Measurements from ENCODE around the gene RAET1E.
"Not testable (repeated sequence)": the region's sequence is repeated elsewhere in the genome, so short reads cannot be mapped to it uniquely, and the experiment has no call there.

Gene RAET1E

GRCh38 chr6:149897855-149898744, at the start of gene RAET1E:
Gene RAET1E (minus strand): TSS chr6:149898113. CDS start chr6:149890901, 7,212 bp downstream.
- DNase-seq (ENCODE audit: low read depth) = no peak

- DNase-seq (ENCODE audit: low read depth) = not testable (repeated sequence)
These were observed 49.6 kb upstream of the RAET1E start for GRCh38 chr6:149947533-149947932.

- DNase-seq (ENCODE audit: low read depth) = not testable (repeated sequence)
These were observed 48.7 kb upstream of the RAET1E start for GRCh38 chr6:149946631-149947030.

- DNase-seq (ENCODE audit: low read depth) = not testable (repeated sequence)
These were observed 47.4 kb upstream of the RAET1E start for GRCh38 chr6:149945276-149945675.

- DNase-seq (ENCODE audit: low read depth) = not testable (repeated sequence)
These were observed 45.4 kb upstream of the RAET1E start for GRCh38 chr6:149943321-149943720.

GRCh38 chr6:149942461-149942829, 44.5 kb upstream of the RAET1E start:
- DNase-seq (ENCODE audit: low read depth) = no peak

GRCh38 chr6:149941583-149942460, 43.9 kb upstream of the RAET1E start, which contains the start of gene ULBP2:
Gene ULBP2 (plus strand): TSS chr6:149942014. CDS start chr6:149942073, 59 bp downstream.
- peak; percentile 83 for DNase-seq (ENCODE audit: low read depth)

- DNase-seq (ENCODE audit: low read depth) = no peak
These were observed 42.7 kb upstream of the RAET1E start for GRCh38 chr6:149940672-149940982.

- DNase-seq (ENCODE audit: low read depth) = no peak
These were observed 42.2 kb upstream of the RAET1E start for GRCh38 chr6:149939909-149940671.

- DNase-seq (ENCODE audit: low read depth) = no peak
These were observed 41.4 kb upstream of the RAET1E start for GRCh38 chr6:149939356-149939648.

- no peak for DNase-seq (ENCODE audit: low read depth)
These were observed 40.9 kb upstream of the RAET1E start for GRCh38 chr6:149938571-149939355.

GRCh38 chr6:149938013-149938570, 40.2 kb upstream of the RAET1E start:
- DNase-seq (ENCODE audit: low read depth) = not testable (repeated sequence)

- DNase-seq (ENCODE audit: low read depth) = no peak
These were observed 38.8 kb upstream of the RAET1E start for GRCh38 chr6:149936743-149937142.

- DNase-seq (ENCODE audit: low read depth) = no peak
These were observed 37.8 kb upstream of the RAET1E start for GRCh38 chr6:149935668-149936067.

GRCh38 chr6:149935246-149935645, 37.3 kb upstream of the RAET1E start:
- DNase-seq (ENCODE audit: low read depth) = no peak

- peak; percentile 42 for DNase-seq (ENCODE audit: low read depth)
These were observed 36.6 kb upstream of the RAET1E start for GRCh38 chr6:149934249-149935156.

GRCh38 chr6:149933461-149933860, 35.5 kb upstream of the RAET1E start:
- DNase-seq (ENCODE audit: low read depth) = no peak

- no peak for DNase-seq (ENCODE audit: low read depth)
These were observed 35.1 kb upstream of the RAET1E start for GRCh38 chr6:149933036-149933435.

GRCh38 chr6:149931501-149931900, 33.6 kb upstream of the RAET1E start:
- DNase-seq (ENCODE audit: low read depth) = no peak

GRCh38 chr6:149929422-149929821, 31.5 kb upstream of the RAET1E start:
- DNase-seq (ENCODE audit: low read depth) = no peak
